Heart right ventricle (tissue), 16 donors: ENCODE data around the gene AIG1. TPM values are rescaled to one million over a fixed set of nuclear protein-coding genes. Genes with fewer than 3 reads are reported as not detected.

Experiments used
- ATAC-seq, 8 donors: fragments of 200-7000 bp; cut with Tn5 transposase; one replicate each; pipeline ENCODE4 v1.9.1; 2020; ENCODE audit warnings: mild to moderate bottlenecking in 8 of 8, moderate library complexity in 8 of 8, moderate number of reproducible peaks in 1 of 8
- DNase-seq, 2 donors: peaks; one replicate each; pipeline ENCODE4 v3.0.0-alpha.2; 2020
- H3K27ac ChIP-seq, 10 donors: fragments of 200-600 bp; sonication (generic) in 2 of 10; one replicate each; pipeline versions ENCODE4 v1.5.0 to v1.8.0; 2020 to 2022; ENCODE audit warnings: mild to moderate bottlenecking in 3 of 10
- H3K27me3 ChIP-seq, 7 donors: fragments of 200-600 bp; one replicate each; pipeline ENCODE4 v1.8.0; 2021 to 2022; ENCODE audit warnings: mild to moderate bottlenecking in 2 of 7
- H3K36me3 ChIP-seq, 9 donors: fragments of 200-600 bp; sonication (generic) in 1 of 9; one replicate each; pipeline versions ENCODE4 v1.5.0 to v1.8.0; 2020 to 2022; ENCODE audit warnings: mild to moderate bottlenecking in 2 of 9
- H3K4me1 ChIP-seq, 9 donors: fragments of 200-600 bp; sonication (generic) in 1 of 9; one replicate each; pipeline versions ENCODE4 v1.5.0 to v1.8.0; 2020 to 2022; ENCODE audit warnings: mild to moderate bottlenecking in 4 of 9
- H3K4me3 ChIP-seq, 10 donors: fragments of 200-600 bp; sonication (generic) in 2 of 10; one replicate each; pipeline versions ENCODE4 v1.5.0 to v1.8.0; 2020 to 2022; ENCODE audit warnings: mild to moderate bottlenecking in 7 of 10, moderate library complexity in 2 of 10
- H3K9me3 ChIP-seq, 11 donors: fragments of 200-600 bp in 10 of 11; sonication (generic) in 2 of 11; one replicate each; pipeline versions ENCODE4 v1.5.0 to v1.8.0; 2013 to 2022; ENCODE audit warnings: mild to moderate bottlenecking in 2 of 11, control low read depth in 1 of 11, moderate library complexity in 1 of 11
- WGBS, 2 donors: extraction: QIAGEN DNeasy Blood & Tissue Kit; methylation state at CpG; one replicate each; pipeline ENCODE4 v1.1.7; 2013; ENCODE audit warnings: inconsistent platforms in 1 of 2; 5-methylcytosine and 5-hydroxymethylcytosine counted together
- intact Hi-C, 10 donors: fragments of 100-400 bp; cut with DNase I; formaldehyde crosslinking; loops; one replicate each; pipeline versions ENCODE4 v1.11.1 to v1.14.2; 2022
- polyA plus RNA-seq, 2 donors: library from polyadenylated mRNA; stranded (reverse); fragments of 200-250 nt; gene quantifications; one replicate each; pipeline ENCODE4 v1.2.3, GENCODE V29; 2013
- total RNA-seq, 10 donors: library from RNA; stranded (reverse); fragmentation: NEBNext Ultra II Directional in 3 of 10; extraction: Animal tissue kit (Norgen Biotek cat#: 25700) in 3 of 10; gene quantifications; one replicate each; pipeline versions ENCODE4 v1.2.1 to v1.2.4, GENCODE V29; 2021 to 2023
- TF ChIP-seq, protein P1 (sequence below), 9 donors: fragments of 200-600 bp; sonication (generic) in 2 of 9; IDR thresholded peaks; one replicate each; pipeline versions ENCODE4 v1.5.0 to v1.8.0; 2021 to 2022; ENCODE audit warnings: antibody characterized with exemption in 9 of 9, mild to moderate bottlenecking in 5 of 9, moderate library complexity in 1 of 9
- donor health status: Arrhythmogenic right ventricular cardiomyopathy.
- donor health status: ischemic (EF 13 %, LVEDD 7.1; RV severe dilation, severe dysfunction).
- donor health status: healthy with polysubstance abuse.
- donor health status: DM: no; HTN: yes; CAD: no.
- donor health status: DM: no; HTN: no; CAD: no.
- donor health status: ischemic (EF 25% LVEDD 6.9; RV normal size, moderate dysfunction).
- donor health status: ischemic (EF 25% LVEDD 5.7; RV mildly dilated, moderate dysfunction).
- donor health status: healthy.
- donor health status: DM: yes; HTN: yes; CAD: no.
- donor health status: Ischemic cardiomyopathy.
- donor health status: ischemic (EF 35%, LVEDD 5.7; RV mildly dilated, moderate dysfunction).
- donor health status: nonischemic (EF 11% LVEDD 7.7; RV severe dilation, severe dysfunction).
- donor health status: DM: yes; HTN: yes; CAD: no.
- donor health status: PGD.
- donor health status: ischemic (EF 29% LVEDD 5.4; RV normal size, mild dysfunction).
- donor health status: nonischemic (EF 23%, LVEDD 6.1; RV moderate dilation, normal function).

AIG1 gene
- total and polyA plus RNA-seq, 12 donors = 17.4 to 83.2 (median 66.2) TPM

DNA sequence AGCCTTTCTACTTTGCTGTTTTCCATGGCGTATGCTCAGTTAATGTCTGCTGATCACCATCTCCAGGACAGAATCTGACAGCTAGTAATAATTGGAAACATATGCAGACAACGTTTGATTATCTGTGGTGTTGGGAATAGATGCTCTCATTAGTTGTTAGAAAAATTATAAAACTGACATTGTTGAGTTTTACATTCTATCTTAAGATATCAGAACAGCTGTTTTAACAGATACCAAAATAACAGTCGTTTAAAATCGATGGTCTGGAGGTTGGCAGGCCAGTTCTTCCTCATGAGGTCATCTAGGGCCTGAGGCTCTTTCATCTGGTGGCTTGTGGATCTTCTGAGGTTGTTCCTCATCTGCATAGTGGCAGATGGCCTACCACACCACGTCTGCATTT is 137.6 kb downstream of the AIG1 start:
- WGBS, 2 donors = 58 to 67% methylated on average over 5 of the region's 5 CpGs
- Histone ChIP-seq H3K4me3 (no peak overlapping the region), H3K4me1 (peaks cover 0 to 49% (median 5%) of the 10 kb centered on the region in 9 donors), H3K9me3 (no peaks in the 10 kb centered on the region), H3K36me3 (no peaks in the 10 kb centered on the region), H3K27ac (no peak overlapping the region), H3K27me3 (no peaks in the 10 kb centered on the region)
- ATAC-seq (no peak), DNase-seq (no peak)
- TF ChIP-seq, protein P1, sequence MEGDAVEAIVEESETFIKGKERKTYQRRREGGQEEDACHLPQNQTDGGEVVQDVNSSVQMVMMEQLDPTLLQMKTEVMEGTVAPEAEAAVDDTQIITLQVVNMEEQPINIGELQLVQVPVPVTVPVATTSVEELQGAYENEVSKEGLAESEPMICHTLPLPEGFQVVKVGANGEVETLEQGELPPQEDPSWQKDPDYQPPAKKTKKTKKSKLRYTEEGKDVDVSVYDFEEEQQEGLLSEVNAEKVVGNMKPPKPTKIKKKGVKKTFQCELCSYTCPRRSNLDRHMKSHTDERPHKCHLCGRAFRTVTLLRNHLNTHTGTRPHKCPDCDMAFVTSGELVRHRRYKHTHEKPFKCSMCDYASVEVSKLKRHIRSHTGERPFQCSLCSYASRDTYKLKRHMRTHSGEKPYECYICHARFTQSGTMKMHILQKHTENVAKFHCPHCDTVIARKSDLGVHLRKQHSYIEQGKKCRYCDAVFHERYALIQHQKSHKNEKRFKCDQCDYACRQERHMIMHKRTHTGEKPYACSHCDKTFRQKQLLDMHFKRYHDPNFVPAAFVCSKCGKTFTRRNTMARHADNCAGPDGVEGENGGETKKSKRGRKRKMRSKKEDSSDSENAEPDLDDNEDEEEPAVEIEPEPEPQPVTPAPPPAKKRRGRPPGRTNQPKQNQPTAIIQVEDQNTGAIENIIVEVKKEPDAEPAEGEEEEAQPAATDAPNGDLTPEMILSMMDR (IDR thresholded peaks at IDR 0.05) = no peak
- intact Hi-C loops = no loop called here

GRCh38 chr6:143199291-143199690 is 138.6 kb downstream of the AIG1 start:
- intact Hi-C loops = no loop called here
- Histone ChIP-seq H3K4me1 (peaks cover 0 to 50% (median 5%) of the 10 kb centered on the region in 9 donors), H3K27me3 (no peaks in the 10 kb centered on the region), H3K27ac (no peak overlapping the region), H3K9me3 (peaks cover 0 to 8% (median 3%) of the 10 kb centered on the region in 11 donors), H3K36me3 (no peaks in the 10 kb centered on the region), H3K4me3 (no peak overlapping the region)
- no peak for ATAC-seq
- no peak for DNase-seq
- WGBS, 2 donors = 86 to 90% methylated on average over 1 of the region's 1 CpG
- TF ChIP-seq, protein P1 (IDR thresholded peaks at IDR 0.05) = no peak

DNA sequence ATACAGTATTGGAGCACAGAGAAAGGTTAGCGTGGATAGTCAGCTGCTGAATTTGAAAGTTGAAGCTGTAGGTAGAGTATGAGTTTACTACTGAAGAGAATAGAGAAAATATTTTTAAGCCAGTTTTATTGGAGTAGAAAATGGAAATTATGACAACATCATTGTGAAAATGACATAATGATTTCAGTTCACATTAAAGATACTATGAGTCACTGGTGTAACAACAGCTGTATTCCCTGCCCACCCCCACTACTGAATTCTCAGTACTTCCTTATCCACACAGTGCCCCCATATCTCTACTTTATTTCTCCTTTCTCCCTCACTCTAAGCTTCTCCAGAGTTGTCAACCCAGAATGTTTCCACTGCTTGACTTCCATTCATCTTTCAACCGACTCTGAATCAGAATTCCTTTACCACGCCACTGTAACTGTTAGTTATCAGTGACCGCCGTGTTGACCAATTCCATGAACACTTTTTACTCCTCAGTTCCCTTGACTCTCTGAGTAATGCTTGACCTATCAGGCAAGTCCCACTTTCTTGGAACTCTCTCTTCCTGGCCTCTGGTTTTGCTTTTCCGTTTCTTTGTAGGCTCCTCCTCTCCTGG is 139.6 kb downstream of the AIG1 start:
- peak in 6 of 8 donors; percentile 35 to 87 (median 64) for ATAC-seq
- peak in 1 of 2 donors; percentile 23 for DNase-seq
- Histone ChIP-seq H3K27ac (no peak overlapping the region), H3K4me3 (no peak overlapping the region), H3K4me1 (peaks cover 0 to 51% (median 5%) of the 10 kb centered on the region in 9 donors), H3K9me3 (peaks cover 0 to 10% (median 4%) of the 10 kb centered on the region in 11 donors), H3K36me3 (no peaks in the 10 kb centered on the region), H3K27me3 (no peaks in the 10 kb centered on the region)
- intact Hi-C loops = no loop called here
- WGBS, 2 donors = 81 to 83% methylated on average over 6 of the region's 6 CpGs
- TF ChIP-seq, protein P1 (IDR thresholded peaks at IDR 0.05) = no peak

GRCh38 chr6:143204045-143204444 is 143.4 kb downstream of the AIG1 start:
- TF ChIP-seq, protein P1 (IDR thresholded peaks at IDR 0.05) = no peak
- ATAC-seq = no peak

More at GRCh38 chr6:143204045-143204444, 143.4 kb downstream of the AIG1 start:
- intact Hi-C loops = no loop called here
- peaks cover 0 to 10% (median 4%) of the 10 kb centered on the region in 11 donors for H3K9me3 ChIP-seq
- no peak for DNase-seq
- H3K27me3 ChIP-seq = no peaks in the 10 kb centered on the region
- no peaks in the 10 kb centered on the region for H3K36me3 ChIP-seq
- peaks cover 0 to 40% (median 11%) of the 10 kb centered on the region in 9 donors for H3K4me1 ChIP-seq
- no peak overlapping the region for H3K4me3 ChIP-seq
- H3K27ac ChIP-seq = no peak overlapping the region
